GM15510 (cell line): ENCODE data around the gene LDB3.

Experiments used
- POLR2A ChIP-seq: IDR thresholded peaks from 3 replicates; pipeline ENCODE4 v1.6.1; 2011; ENCODE audit warnings: borderline replicate concordance; ENCODE audit not compliant: insufficient read length; ENCODE audit errors: extremely low read depth

LDB3 gene

DNA sequence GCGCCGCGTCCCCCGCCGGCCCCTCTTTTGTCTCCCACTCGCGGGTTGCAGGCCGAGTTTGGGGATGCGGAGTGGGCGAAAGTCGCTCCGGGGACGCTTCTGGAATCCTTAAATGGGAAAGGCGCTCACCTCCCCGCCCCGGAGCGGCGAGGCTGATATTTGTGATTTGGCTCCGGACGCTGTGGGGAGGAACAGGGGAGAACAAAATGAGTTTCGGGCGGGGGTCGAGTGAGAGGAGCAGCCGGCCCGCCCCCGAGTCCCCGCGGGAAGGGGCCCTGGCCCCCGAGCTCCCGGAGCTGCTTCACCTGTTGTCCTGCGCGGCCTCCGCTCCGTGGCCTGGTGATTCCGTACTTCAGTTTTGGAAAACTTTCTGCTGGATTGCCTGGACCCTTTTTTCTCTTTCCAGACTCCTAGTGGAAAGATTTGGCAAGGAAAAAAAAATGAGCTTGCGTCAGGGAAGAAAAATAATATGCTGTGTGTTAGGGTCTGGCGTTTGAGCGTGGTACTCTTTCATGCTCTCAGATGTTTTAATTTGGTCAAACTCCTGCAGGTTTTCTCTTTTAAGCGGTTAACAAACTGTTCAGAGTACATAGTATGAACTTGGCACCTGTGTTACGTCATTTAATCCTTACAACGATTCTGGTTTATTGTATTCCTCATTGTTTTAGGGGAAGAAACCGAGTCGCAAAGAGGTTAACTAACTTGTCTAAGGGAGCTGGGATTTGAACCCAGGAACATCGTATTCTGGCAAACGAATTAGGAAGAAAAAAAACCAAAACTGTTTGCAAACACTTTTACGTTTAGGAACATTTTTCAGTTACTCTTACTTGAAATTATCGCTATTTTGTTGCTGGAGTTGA is 89.0 kb downstream of the LDB3 start:
- no peak for TF ChIP-seq POLR2A

DNA sequence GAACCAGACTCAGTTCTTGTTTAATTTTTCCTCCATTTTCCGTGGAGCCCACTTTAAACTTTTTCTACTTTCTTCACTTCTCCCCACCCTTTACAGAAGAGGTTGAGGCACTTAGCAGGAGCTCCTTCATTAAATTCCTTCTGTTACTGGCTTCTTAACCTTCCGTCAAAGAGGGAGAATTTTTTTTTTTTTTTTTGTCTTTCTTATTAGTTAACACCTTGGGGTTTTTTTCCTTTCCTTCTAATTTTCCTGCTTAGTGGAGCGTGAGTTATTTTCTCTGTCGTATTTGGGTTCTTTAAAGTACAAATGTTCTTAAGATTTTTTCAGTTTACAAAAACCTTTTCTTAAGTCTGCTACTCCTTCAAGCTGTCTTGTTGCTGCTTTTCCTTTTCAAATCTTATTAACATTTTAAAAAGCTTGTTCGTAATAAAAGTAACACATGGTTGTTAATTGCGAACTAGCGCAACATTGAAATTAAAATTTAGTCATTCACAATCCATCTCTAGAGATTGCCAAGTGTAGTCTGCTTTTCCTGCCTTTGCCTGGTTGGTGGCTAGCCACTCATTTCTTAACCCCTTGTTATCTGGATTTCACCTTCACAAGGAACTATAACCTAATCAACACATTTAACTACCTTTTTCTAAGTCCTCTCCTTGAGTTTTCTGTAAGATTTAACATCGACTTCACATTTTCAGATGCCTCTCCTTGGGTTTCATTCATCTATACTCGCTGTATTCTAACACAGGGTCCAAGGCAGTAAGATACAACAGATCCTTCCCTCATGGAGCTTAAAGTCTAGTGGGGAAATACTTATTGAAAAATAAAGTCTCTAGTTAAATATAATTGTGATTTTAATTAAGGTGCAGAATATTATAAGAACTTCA is 90.1 kb downstream of the LDB3 start:
- no peak for TF ChIP-seq POLR2A

DNA sequence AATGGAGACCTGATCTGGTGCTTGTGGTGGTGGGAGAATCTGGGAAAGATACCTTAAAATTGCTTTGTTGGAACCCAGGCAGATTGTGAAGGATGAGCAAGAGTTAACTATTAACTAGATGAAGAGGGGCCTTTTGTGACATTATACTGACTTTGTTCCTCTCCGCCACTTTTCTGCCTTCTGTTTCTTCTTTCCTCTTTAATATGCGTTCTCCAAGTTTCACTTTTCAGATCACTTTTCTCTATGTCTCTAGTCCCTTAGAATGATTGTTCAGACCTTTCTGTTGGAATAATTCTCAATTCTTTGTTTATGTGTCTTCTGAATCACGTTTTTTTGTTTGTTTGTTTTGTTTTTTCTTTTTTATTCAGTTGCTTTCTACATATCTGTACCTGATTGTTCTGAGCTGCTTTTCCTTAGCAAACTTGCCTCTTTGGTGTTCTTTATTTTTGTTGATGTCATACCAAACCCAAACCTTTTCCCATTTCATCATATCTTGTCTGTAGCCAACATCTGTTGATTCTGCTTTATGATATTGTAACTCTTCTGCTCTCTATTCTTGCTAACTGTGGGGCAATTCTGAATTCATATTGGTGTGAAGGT is 90.9 kb downstream of the LDB3 start:
- no peak for TF ChIP-seq POLR2A

DNA sequence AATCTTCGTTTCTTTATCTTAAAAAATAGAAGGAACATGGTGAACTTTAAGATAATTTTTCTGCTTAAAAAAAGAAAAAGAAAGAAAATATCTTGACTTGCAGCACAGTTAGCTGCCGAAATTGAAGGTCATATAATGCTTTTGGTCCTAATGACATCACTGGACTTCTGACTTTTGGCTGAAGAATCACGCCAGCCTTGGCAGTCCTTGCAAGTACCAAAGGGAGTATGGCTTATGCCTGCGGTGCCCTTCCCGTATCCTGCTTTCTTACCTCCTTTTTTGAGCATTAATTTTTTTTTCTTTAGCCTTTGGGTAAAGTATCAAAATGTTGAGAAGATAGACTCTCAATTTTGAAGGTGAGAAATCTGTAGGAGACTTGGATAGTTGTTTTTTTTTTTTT is 95.1 kb downstream of the LDB3 start:
- no peak for TF ChIP-seq POLR2A

DNA sequence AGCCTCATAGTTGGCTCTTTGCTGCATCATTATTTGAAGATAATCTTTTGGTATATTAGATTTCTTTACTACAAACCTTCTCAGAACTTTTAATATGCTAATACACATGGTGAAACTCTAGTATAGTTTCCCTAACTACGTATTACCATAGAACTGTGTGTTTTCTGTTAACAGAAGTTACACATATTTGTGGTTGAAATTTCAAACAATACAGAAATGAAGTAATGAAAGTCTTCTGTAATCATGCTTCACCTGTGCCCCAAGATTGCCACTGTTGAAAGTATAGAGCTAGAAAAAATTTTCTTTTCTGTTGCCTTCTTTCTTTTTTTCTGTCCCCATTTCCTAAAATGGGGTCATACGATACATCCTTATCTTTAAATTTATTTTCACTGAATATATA is 97.2 kb downstream of the LDB3 start:
- no peak for TF ChIP-seq POLR2A

DNA sequence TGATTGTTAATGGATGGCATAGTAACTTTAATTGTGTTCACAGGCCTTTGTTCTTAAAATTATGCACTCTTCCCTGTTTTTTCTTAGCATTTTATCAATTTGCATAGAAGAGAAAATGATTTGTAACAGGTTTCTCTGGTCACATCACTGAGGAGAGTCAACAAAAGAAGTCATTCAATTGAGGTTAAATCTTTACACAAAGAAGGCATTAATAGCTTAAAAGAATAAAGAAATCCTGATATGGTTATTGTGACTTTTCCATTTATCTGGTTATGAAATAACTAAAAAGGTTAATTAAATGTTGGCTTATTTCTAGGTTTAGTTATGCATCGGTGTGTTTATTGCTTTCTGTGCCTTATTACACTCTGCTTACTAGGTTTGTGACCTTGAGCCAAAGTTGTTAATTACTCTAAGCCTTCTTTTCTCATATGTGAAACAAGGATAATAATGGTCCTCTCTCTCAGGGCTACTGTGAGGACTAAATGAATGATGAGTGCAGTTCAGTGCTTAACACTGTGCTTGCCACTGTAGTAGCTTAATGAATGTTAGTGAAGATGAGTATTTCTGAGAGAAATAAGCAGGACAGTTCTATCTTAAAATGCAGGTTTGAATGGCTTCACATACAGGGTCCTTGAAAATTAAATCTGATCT is 100.2 kb downstream of the LDB3 start:
- TF ChIP-seq POLR2A = no peak

DNA sequence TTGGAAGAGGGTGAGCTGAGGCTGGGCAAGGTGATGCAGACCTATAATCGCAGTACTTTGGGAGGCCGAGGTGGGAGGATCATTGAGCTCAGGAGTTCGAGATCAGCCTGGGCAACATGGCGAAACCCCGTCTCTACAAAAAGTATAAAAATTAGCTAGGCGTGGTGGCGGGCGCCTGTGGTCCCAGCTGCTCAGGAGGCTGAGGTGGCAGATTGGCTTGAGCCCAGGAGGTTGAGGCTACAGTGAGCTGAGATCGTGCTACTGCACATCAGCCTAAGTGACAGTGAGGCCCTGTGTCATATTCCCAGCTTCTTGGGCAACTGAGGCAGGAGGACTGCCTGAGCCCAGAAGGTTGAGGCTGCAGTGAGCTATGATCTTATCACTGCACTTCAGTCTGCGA is 101.7 kb downstream of the LDB3 start:
- TF ChIP-seq POLR2A = no peak

DNA sequence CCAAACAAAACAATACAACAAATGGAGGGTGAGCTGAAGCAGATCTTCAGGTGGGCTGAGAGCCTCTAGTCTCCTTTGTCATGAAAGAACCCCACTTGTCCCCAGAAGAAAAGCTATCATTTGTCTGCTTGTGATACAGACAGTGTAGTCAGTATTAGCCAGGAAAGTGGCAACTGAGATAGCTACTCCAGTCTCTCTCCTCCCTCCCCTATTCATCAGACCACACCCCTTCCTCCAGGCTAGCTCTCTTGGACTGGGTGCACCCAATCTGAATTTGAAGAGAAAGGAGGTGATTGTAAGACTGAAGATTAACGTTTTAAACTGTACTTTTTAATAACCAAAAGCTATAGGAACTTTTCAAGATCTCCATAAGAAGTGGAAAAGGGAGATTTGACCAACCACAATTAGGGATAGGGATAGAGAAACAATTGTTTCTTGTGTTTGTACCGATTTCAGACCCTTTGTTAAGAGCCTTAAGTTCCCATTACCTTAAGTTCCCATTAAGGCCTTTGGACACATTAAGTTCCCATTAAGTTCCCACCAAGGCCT is 102.2 kb downstream of the LDB3 start:
- TF ChIP-seq POLR2A = no peak

DNA sequence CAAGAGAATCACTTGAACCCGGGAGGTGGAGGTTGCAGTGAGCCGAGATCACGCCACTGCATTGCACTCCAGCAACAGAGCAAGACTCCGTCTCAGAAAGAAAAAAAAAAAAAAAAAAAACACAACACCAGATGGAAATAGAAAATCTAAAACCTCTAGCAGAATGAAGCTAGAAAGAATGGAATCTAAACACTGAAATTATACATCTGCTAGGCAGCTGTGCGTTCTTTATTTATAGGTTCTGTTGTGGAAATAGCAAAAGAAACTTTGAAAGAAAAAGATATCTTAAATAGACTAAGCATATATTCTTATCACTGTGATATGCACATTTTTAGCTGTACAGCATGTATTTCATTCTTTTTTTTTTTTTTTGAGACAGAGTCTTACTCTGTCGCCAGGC is 105.2 kb downstream of the LDB3 start:
- no peak for TF ChIP-seq POLR2A

DNA sequence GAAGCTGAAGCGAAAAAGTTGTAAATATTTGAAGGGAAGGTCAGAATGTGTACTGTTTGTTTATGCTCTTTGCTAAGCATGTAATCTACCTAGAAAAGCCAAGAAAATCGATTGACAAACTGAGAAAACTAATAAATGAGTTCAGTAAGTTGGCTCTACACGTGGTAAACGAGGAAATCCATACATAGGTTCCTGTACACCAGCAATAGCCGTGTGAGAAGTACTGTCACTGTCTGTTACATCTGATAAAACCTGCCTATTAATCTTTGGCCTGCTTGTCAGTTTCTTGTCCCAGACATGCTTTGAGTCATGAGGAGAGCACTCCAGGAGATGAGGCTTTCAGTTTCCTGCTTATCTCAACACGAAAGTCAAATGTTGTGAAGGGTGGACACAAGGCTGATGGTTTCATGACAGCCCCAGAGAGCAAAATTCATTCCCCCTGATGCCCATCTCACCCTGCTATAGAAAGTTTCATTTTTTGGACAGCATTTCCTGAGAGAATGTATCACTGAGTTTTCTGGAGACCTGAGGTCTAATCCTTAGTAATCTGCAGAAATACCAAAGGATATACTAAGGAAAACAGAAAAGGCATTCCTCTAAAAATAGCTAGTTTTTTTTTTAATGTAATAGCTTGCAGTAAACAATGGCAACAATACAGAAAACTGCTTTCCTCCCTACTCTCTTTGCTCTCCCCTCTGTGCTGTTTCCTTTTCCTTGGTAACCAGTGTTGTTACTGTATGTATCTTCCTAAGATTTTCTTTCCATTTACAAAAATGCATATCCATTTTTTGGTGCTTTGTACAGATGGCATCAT is 107.0 kb downstream of the LDB3 start:
- TF ChIP-seq POLR2A = no peak

DNA sequence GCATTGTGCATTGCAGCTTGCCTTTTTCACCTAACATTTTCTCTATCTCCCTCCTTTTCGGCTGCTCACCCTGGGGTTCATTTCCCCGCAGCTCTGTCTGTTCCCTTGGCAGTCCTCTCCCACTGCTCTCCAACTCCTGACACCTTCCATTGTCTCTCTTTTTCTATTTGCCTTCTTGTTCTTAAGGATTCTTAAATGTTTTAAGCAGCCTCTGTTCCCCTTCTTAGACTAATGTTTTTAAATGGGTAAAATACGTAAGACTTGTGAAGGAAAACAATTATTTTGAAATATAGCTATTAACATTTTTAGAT is 107.5 kb downstream of the LDB3 start:
- TF ChIP-seq POLR2A = no peak

DNA sequence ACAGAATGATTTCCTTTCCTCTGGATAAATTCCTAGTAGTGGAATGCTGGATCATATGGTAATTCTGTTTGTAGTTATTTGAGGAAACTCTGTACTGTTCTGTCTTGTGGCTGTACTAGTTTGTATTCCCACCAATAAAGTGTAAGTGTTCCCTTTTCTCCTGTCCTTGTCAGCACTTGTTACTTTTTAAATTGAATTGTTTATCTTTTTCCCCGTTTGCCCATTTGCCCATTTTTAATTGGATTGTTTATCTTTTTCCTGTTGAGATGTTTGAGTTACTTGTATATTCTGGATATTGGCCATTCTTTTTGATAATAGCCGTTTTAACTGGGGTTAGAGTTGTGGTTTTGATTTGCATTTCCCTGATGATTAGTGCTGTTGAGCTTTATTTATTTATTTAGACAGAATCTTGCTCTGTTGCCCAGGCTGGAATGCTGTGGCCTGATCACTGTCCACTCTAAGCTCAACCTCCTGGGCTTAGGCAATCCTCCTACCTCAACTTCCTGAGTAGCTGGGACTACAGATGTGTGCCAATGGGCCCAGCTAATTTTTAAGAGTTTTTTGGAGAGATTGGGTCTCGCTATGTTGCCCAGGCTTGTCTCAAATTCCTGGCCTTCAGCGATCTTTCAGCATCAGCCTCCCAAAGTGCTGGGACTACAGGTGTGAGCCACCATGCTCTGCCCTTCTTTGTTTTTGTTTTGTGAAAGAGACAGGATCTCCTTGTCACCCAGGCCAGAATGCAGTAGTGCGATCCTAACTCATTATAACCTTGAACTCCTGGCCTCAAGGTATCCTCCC is 111.1 kb downstream of the LDB3 start:
- TF ChIP-seq POLR2A = no peak
